ENCODE results near the gene PTPRN2. TPM values are rescaled to one million over a fixed set of nuclear protein-coding genes. Genes with fewer than 3 reads are reported as not detected.

Gene PTPRN2
- polyA plus RNA-seq, 4 donors: 1.6 to 11.7 (median 4.0) TPM

GRCh38 chr7:157795643-157796042 lies 792.0 kb downstream of the PTPRN2 start:
- 68 to 82% (median 74%) methylated on average over 13 of the region's 13 CpGs for WGBS, 3 donors
- H3K4me3 ChIP-seq (ENCODE audit: low read depth in 1 of 3, low read length in 3 of 3): no peak overlapping the region
- H3K4me1 ChIP-seq (ENCODE audit: control insufficient read depth in 3 of 3, insufficient read depth in 2 of 3, low read depth in 1 of 3, low read length in 2 of 3): no peaks in the 10 kb centered on the region
- no peaks in the 10 kb centered on the region for H3K27me3 ChIP-seq (ENCODE audit: control insufficient read depth in 3 of 3, insufficient read depth in 3 of 3, low read length in 3 of 3)
- H3K27ac ChIP-seq (ENCODE audit: low read depth in 1 of 3, low read length in 2 of 3): no peak overlapping the region
- H3K9me3 ChIP-seq (ENCODE audit: control insufficient read depth in 2 of 2, insufficient read depth in 1 of 2, low read depth in 1 of 2, low read length in 1 of 2): no peaks in the 10 kb centered on the region
- FAIRE-seq (no peak), DNase-seq (no peak)
- no peaks in the 10 kb centered on the region for H3K36me3 ChIP-seq (ENCODE audit: control insufficient read depth in 3 of 3, insufficient read depth in 2 of 3, low read depth in 1 of 3, low read length in 3 of 3)

- FAIRE-seq: no peak
- Histone ChIP-seq H3K9me3 (ENCODE audit: control insufficient read depth in 2 of 2, insufficient read depth in 1 of 2, low read depth in 1 of 2, low read length in 1 of 2) (no peaks in the 10 kb centered on the region), H3K27me3 (ENCODE audit: control insufficient read depth in 3 of 3, insufficient read depth in 3 of 3, low read length in 3 of 3) (no peaks in the 10 kb centered on the region), H3K4me1 (ENCODE audit: control insufficient read depth in 3 of 3, insufficient read depth in 2 of 3, low read depth in 1 of 3, low read length in 2 of 3) (no peaks in the 10 kb centered on the region), H3K27ac (ENCODE audit: low read depth in 1 of 3, low read length in 2 of 3) (no peak overlapping the region), H3K4me3 (ENCODE audit: low read depth in 1 of 3, low read length in 3 of 3) (no peak overlapping the region), H3K36me3 (ENCODE audit: control insufficient read depth in 3 of 3, insufficient read depth in 2 of 3, low read depth in 1 of 3, low read length in 3 of 3) (no peaks in the 10 kb centered on the region)
- WGBS, 3 donors: 44 to 61% (median 60%) methylated on average over 5 of the region's 5 CpGs
- no peak for DNase-seq
These were observed 792.4 kb downstream of the PTPRN2 start for GRCh38 chr7:157795199-157795598.

DNA sequence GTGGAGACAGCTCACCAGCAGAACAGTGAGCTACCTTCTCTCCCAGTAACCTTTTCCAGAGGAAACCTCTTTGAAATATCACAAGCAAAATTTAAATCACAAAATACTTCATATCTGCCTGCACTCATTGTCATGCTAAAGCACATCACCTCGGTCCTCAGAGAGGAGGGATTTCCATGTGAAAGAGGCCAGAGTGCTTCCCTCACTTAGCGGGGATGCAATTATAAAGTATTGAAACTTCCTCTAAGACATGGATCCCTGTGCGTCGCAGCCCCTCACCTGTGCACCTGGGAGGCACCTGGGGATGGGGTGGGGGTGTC lies 792.9 kb downstream of the PTPRN2 start:
- Histone ChIP-seq H3K9me3 (ENCODE audit: control insufficient read depth in 2 of 2, insufficient read depth in 1 of 2, low read depth in 1 of 2, low read length in 1 of 2) (no peaks in the 10 kb centered on the region), H3K4me3 (ENCODE audit: low read depth in 1 of 3, low read length in 3 of 3) (no peak overlapping the region), H3K36me3 (ENCODE audit: control insufficient read depth in 3 of 3, insufficient read depth in 2 of 3, low read depth in 1 of 3, low read length in 3 of 3) (no peaks in the 10 kb centered on the region), H3K27ac (ENCODE audit: low read depth in 1 of 3, low read length in 2 of 3) (no peak overlapping the region), H3K4me1 (ENCODE audit: control insufficient read depth in 3 of 3, insufficient read depth in 2 of 3, low read depth in 1 of 3, low read length in 2 of 3) (no peaks in the 10 kb centered on the region), H3K27me3 (ENCODE audit: control insufficient read depth in 3 of 3, insufficient read depth in 3 of 3, low read length in 3 of 3) (no peaks in the 10 kb centered on the region)
- DNase-seq (no peak), FAIRE-seq (no peak)
- 76 to 81% (median 77%) methylated on average over 4 of the region's 4 CpGs for WGBS, 3 donors

DNA sequence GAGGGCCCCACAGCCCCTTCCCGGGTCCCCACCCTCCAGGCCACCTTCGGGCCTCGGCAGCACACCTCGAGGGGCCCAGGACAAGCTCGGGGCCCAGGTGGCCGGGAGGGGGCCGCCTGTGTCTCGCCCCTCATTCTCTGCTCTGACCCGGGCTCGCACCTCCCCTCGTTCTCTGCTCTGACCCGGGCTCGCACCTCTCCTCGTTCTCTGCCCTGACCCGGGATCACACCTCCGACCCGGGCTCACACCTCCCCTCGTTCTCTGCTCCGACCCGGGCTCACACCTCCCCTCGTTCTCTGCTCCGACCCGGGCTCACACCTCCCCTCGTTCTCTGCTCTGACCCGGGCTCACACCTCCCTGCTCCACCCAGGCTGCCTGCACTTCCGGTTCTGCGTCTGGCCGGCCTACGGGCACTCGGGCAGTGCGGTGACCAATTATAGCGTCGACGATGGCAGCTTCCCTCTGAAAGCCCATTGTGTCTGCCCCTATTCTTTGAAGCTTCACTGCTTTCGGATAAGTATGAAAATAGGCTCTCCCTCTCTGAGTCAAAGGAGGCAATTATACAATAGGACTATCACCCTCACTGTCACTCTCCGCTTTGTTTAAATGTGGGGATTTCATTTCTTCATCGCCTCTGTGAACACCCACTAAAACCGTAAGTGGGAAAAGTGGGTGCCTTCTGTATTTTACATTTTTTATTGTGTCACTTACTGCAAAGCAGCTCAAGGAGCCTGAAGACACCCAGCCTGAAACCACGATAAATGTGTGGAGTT lies 793.5 kb downstream of the PTPRN2 start:
- no peaks in the 10 kb centered on the region for H3K9me3 ChIP-seq (ENCODE audit: control insufficient read depth in 2 of 2, insufficient read depth in 1 of 2, low read depth in 1 of 2, low read length in 1 of 2)
- 79 to 90% (median 80%) methylated on average over 35 to 39 of the region's 39 CpGs for WGBS, 3 donors
- H3K36me3 ChIP-seq (ENCODE audit: control insufficient read depth in 3 of 3, insufficient read depth in 2 of 3, low read depth in 1 of 3, low read length in 3 of 3): no peaks in the 10 kb centered on the region
- no peak overlapping the region for H3K4me3 ChIP-seq (ENCODE audit: low read depth in 1 of 3, low read length in 3 of 3)
- no peaks in the 10 kb centered on the region for H3K4me1 ChIP-seq (ENCODE audit: control insufficient read depth in 3 of 3, insufficient read depth in 2 of 3, low read depth in 1 of 3, low read length in 2 of 3)
- no peak overlapping the region for H3K27ac ChIP-seq (ENCODE audit: low read depth in 1 of 3, low read length in 2 of 3)
- H3K27me3 ChIP-seq (ENCODE audit: control insufficient read depth in 3 of 3, insufficient read depth in 3 of 3, low read length in 3 of 3): no peaks in the 10 kb centered on the region
- DNase-seq (no peak), FAIRE-seq (no peak)

DNA sequence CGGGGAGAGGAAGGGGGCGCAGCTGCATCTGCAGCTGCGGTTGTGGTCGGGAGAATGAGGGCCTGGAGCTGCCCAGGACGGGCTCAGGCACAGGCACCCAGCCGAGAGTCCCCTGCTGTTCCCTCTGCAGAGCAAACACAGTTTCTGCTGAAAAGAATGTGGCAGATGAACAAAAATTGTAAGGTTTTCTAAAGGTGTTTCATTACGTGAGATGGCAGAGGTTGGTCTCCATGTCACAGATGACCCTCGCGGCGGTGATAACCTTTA lies 794.6 kb downstream of the PTPRN2 start:
- no peaks in the 10 kb centered on the region for H3K36me3 ChIP-seq (ENCODE audit: control insufficient read depth in 3 of 3, insufficient read depth in 2 of 3, low read depth in 1 of 3, low read length in 3 of 3)
- H3K9me3 ChIP-seq (ENCODE audit: control insufficient read depth in 2 of 2, insufficient read depth in 1 of 2, low read depth in 1 of 2, low read length in 1 of 2): no peaks in the 10 kb centered on the region
- FAIRE-seq: no peak
- no peak overlapping the region for H3K27ac ChIP-seq (ENCODE audit: low read depth in 1 of 3, low read length in 2 of 3)
- DNase-seq: no peak
- WGBS, 3 donors: 65 to 73% (median 67%) methylated on average over 10 of the region's 10 CpGs
- no peak overlapping the region for H3K4me3 ChIP-seq (ENCODE audit: low read depth in 1 of 3, low read length in 3 of 3)
- H3K27me3 ChIP-seq (ENCODE audit: control insufficient read depth in 3 of 3, insufficient read depth in 3 of 3, low read length in 3 of 3): no peaks in the 10 kb centered on the region
- no peaks in the 10 kb centered on the region for H3K4me1 ChIP-seq (ENCODE audit: control insufficient read depth in 3 of 3, insufficient read depth in 2 of 3, low read depth in 1 of 3, low read length in 2 of 3)

GRCh38 chr7:157792241-157793086 lies 795.2 kb downstream of the PTPRN2 start:
- no peaks in the 10 kb centered on the region for H3K4me1 ChIP-seq (ENCODE audit: control insufficient read depth in 3 of 3, insufficient read depth in 2 of 3, low read depth in 1 of 3, low read length in 2 of 3)
- H3K27me3 ChIP-seq (ENCODE audit: control insufficient read depth in 3 of 3, insufficient read depth in 3 of 3, low read length in 3 of 3): no peaks in the 10 kb centered on the region
- 80 to 87% (median 82%) methylated on average over 34 to 35 of the region's 35 CpGs for WGBS, 3 donors
- H3K9me3 ChIP-seq (ENCODE audit: control insufficient read depth in 2 of 2, insufficient read depth in 1 of 2, low read depth in 1 of 2, low read length in 1 of 2): no peaks in the 10 kb centered on the region
- no peaks in the 10 kb centered on the region for H3K36me3 ChIP-seq (ENCODE audit: control insufficient read depth in 3 of 3, insufficient read depth in 2 of 3, low read depth in 1 of 3, low read length in 3 of 3)
- FAIRE-seq (no peak), DNase-seq (no peak)
- H3K4me3 ChIP-seq (ENCODE audit: low read depth in 1 of 3, low read length in 3 of 3): no peak overlapping the region
- H3K27ac ChIP-seq (ENCODE audit: low read depth in 1 of 3, low read length in 2 of 3): no peak overlapping the region

- FAIRE-seq: no peak
- no peaks in the 10 kb centered on the region for H3K4me1 ChIP-seq (ENCODE audit: control insufficient read depth in 3 of 3, insufficient read depth in 2 of 3, low read depth in 1 of 3, low read length in 2 of 3)
- H3K4me3 ChIP-seq (ENCODE audit: low read depth in 1 of 3, low read length in 3 of 3): no peak overlapping the region
- no peaks in the 10 kb centered on the region for H3K36me3 ChIP-seq (ENCODE audit: control insufficient read depth in 3 of 3, insufficient read depth in 2 of 3, low read depth in 1 of 3, low read length in 3 of 3)
- no peaks in the 10 kb centered on the region for H3K9me3 ChIP-seq (ENCODE audit: control insufficient read depth in 2 of 2, insufficient read depth in 1 of 2, low read depth in 1 of 2, low read length in 1 of 2)
- H3K27ac ChIP-seq (ENCODE audit: low read depth in 1 of 3, low read length in 2 of 3): no peak overlapping the region
- no peak for DNase-seq
- no peaks in the 10 kb centered on the region for H3K27me3 ChIP-seq (ENCODE audit: control insufficient read depth in 3 of 3, insufficient read depth in 3 of 3, low read length in 3 of 3)
- WGBS, 3 donors: 91 to 94% (median 92%) methylated on average over 16 of the region's 16 CpGs
These were observed 796.0 kb downstream of the PTPRN2 start for GRCh38 chr7:157791666-157792065.

DNA sequence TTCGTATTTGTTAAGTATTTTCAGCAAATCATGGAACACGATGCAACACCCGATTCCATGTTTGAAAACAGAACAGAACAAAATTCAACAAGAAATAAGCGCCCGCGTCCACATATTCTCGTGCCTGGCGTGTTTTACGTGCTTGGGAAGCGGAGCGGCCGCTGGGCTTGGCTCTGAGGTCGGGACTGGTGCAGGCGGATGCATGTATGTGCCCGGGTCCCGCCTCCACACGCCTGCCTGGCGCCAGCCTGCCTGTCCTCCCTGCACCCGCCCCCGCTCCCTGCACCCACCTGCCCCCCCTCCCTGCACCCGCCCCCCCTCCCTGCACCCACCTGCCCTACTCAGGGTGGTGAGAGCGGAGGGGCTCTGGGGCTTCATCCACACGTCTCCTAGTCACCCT lies 796.4 kb downstream of the PTPRN2 start:
- WGBS, 3 donors: 91 to 95% (median 91%) methylated on average over 22 to 23 of the region's 23 CpGs
- Histone ChIP-seq H3K4me3 (ENCODE audit: low read depth in 1 of 3, low read length in 3 of 3) (no peak overlapping the region), H3K9me3 (ENCODE audit: control insufficient read depth in 2 of 2, insufficient read depth in 1 of 2, low read depth in 1 of 2, low read length in 1 of 2) (no peaks in the 10 kb centered on the region), H3K27ac (ENCODE audit: low read depth in 1 of 3, low read length in 2 of 3) (no peak overlapping the region), H3K27me3 (ENCODE audit: control insufficient read depth in 3 of 3, insufficient read depth in 3 of 3, low read length in 3 of 3) (no peaks in the 10 kb centered on the region), H3K36me3 (ENCODE audit: control insufficient read depth in 3 of 3, insufficient read depth in 2 of 3, low read depth in 1 of 3, low read length in 3 of 3) (no peaks in the 10 kb centered on the region), H3K4me1 (ENCODE audit: control insufficient read depth in 3 of 3, insufficient read depth in 2 of 3, low read depth in 1 of 3, low read length in 2 of 3) (no peaks in the 10 kb centered on the region)
- DNase-seq (no peak), FAIRE-seq (no peak)
